ENCODE results near the gene DOK7.
"Not testable (repeated sequence)": the region's sequence is repeated elsewhere in the genome, so short reads cannot be mapped to it uniquely, and the experiment has no call there.

DOK7 gene

DNA sequence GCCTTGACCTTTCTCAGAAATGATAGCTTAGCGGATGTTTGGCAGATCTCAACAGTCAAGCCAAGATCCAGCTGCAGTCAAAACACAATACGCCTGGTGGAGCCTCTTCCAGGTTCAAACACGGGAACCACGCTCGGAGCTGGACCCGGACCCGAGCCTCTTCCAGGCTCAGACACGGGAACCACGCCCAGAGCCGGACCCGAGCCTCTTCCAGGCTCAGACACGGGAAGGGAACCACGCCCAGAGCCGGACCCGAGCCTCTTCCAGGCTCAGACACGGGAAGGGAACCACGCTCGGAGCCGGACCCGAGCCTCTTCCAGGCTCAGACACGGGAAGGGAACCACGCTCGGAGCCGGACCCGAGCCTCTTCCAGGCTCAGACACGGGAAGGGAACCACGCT, 48.5 kb downstream of the DOK7 start:
- DNase-seq = not testable (repeated sequence)

DNA sequence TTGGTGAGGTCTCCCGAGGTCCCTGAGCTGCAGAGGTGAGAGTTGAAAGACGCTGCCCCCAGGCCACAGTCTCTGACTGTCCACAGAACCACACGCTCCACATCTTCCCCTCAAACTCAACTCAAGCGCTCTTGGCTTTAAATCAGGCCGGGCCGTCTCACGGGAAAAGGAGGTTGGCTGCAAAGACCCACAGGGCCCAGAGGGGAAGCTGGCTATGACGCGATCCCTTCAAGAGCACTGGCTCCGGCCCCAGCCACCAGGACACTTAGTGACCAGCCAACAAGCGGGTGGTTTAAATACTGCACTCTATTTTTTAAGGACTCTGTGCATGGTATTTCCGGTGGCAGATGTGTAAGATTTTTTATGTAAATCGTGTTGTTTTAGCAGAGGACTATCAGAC, 49.2 kb downstream of the DOK7 start:
- DNase-seq = no peak

DNA sequence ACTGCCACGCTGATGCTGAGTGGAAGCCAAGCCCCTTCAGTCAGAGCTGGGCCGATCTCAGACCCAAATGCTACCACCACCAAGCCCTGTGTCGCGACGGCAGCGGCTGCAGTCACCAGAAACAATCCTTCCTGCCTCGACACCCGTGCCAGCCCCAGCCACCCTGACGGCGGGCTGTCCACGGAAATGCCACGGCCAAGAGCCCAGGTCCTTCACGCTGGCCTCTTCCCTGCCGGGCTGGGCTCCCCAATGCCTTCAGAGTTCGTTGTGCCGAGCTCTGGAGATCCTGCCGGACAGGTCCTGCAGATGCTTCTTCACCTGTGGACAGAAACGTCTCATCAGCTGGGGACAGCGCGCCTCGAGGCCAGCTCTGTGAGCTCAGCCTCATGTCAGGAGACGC, 49.6 kb downstream of the DOK7 start:
- no peak for DNase-seq

DNA sequence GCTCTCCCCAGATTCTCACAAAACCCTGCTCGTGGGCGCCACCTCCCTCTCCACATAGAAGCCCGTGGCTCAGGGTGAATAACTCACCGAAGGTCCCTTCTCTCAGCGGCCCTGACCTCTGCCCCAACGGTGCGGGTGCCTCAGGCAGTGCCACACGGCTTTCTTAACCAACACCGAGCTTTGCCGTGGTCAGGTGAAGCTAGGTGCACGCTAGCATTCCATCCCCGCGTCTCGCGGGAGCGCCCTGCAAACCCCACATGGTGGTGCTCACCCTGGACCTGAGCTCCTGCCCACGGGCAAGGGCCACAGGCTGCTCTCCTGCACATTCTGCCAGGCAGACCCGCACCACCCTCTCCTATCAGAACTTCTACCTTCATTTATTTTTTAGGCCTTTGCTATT, 50.7 kb downstream of the DOK7 start:
- DNase-seq = no peak

DNA sequence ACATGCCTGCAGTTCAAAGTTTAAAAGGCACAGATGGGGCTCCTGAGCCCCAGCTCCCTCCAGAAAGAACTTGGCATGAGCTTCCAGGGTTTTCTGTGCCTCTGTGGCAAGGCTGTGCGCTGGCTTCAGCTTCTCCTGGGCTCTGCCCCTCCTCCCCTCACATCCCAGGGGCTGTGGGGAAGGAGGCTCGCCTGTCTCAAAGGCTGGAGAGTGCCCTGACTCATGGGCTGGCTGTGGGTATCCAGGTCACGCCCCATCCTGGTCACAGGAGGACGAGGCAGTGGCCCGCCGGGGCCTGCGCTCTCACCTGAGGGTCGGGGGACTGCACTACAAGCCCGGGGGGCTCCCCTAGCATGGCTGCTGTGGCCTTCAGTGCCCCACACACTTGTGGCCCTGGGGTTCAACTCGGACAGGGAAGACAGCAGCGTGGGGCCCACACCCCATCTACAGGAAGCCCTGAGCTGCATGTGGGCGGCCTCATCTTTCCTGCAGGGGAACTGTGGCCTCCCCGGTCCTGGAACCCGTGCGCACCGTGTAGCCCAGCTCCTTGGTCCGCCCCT, 51.2 kb downstream of the DOK7 start:
- no peak for DNase-seq

DNA sequence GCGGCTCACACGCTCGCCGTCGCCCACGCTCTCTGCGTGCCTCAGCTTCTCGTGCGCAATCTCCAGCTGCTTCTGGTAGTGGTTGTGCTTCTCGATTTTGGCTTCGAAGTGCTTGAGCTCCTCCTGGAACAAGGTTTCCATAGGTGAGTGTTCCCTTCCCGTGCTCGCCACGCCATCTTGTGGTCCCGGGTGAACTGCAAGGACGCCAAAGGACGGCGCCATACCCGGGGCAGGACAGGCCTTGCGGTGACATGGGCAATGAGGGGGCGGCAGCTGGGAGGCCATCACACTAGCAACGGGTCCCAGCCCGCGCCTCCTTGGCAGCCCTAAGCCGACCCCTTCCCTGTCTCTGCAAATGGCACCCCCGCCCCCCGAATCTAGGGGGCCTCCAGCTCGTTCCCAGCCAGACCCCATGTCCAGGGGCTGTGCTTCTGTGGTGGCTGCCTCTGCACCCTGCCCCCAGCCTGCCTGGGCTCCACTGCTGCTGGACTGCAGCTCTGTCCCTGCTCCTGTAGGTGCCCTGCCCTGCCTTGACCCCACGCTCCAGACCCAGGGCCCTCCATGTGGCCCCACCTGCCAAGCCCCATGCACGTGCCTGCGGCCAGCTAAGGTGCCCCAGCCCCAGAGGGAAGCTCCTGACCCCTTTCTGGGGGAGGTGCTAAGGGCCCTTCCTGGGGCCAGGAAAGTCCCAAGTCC, 51.8 kb downstream of the DOK7 start:
- no peak for DNase-seq

DNA sequence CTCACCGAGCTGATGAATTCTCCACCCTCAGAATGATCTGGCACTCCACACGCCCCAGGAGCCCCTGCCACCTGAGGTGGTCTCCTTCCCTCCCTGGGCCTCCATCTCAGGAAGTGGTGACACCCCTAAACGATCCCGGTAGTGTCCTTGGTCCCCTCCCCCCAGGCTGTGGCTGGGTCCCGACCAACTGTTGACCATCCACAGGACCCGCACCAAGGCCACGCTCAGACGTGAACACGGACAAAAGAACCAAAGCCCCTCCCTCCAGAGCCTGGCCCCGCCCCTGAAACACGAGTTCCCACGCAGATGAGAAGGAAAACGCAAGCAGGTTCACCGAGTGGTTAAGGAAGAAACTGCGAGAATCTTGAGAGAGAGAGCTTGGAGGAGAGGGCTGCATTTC, 52.5 kb downstream of the DOK7 start:
- no peak for DNase-seq

DNA sequence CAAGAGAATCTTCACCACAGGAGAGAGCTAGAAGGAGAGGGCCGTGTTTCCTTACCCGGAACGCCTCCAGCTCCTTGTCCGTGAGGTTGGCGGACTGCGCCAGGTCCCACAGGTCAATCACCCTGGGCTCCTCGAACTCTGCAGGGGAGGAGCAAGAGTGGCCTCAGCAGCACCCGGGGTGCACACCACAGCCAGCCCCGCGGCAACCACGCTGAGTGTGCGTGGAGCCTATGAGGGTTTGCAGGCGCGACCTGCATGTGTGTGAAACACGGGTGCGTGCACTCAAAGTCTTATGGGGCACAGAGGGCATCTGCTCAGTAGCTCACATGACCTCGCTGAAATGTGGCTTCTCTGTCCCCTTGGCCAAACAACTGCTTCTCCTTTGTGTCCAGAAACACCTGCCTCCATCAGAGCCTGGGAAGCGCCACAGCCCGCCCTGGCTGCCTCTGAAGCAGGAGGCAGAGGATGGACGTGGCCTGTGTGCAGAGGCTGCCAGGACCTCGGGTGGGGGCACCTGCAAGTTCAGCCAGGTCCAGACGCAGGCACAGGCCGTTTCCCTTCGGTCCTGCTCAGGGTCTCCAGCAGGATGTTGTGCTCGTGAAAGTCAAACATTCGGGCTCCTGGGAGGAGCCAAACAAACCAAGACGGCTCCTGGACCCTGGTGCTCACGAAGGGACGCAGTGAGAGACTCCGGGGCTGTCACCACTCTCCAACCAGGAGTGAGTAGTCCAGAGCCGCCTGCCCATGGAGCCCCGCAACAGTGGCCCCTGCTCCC, 53.1 kb downstream of the DOK7 start:
- no peak for DNase-seq

DNA sequence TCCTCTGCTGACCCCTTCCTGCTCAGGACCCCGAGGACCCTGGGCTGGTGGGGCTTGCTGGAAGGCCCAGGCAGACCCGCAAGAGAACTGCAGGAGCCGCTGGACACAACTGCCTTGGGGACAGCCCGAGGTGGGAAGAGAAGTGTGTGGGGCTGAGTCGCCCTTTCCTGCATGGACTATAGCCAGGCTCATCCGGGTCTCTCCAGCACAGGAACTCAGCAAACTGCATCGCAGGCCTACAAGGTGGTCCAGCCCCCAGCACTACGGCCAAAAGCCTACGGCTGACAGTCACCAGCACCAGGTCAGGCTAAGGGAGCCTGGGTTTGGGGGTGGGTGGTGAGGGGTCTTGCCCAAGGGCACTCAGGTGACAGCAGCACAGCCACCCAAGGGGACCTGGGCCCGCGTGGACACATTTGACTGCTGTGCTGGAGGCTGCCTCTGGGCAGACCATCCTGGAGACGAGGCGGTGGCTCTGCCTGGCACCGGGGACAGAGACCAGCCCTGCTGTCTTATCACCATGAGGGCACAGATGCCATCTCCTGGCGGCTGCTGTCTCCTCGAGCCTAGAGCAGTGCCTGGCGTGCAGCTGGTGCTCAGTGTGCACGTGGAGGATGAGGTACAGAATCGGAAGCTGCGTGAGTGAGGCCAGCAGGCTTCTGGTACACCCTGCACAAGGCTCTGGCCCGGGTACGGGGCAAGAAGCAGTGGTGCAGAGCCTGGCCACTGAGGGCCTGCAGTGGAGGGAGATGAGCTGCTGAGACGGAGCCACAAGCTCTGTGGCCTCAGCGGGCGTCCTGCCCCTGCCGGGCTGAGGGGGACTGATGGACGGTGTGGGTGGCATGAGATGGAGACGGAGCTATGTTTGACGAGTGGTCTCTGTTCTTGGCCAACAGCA, 54.0 kb downstream of the DOK7 start:
- DNase-seq = no peak

DNA sequence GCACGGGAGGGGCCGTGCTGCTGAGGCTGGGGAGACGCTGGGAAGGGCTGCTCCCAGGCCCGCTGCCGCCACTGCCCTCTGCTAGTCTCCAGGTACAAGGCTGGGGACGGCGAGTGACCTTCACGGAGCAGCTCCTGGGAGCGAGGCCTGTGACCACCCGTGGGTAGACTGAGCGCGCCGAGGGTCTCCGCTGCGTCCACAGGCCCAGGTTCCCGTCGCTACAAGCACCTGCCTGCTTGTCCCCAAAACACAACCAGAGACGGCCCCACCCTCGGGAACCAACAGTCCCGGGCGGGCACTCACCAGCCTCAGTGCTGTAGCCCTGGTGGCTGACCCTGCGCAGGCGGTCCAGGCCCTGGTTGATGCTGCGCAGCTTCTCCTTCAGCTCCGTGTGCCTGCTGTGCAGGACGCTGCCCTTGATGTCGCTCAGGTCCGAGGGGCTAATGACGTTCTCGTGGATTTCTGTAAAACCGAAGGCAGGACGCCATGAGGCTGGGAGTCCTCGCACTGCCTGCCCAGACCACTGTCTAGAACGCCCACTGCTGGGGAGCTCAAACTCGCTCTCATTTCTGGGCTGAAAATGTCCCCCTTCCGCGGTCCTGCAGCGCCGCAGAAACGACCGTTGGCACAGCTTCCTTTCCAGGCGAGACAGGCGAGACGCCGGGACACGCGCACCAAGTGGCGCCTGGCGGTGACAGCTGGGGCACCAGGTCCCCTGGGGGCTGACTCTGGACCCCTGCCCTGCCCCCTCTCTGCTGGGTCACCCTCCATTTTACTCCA, 54.8 kb downstream of the DOK7 start:
- DNase-seq = no peak

DNA sequence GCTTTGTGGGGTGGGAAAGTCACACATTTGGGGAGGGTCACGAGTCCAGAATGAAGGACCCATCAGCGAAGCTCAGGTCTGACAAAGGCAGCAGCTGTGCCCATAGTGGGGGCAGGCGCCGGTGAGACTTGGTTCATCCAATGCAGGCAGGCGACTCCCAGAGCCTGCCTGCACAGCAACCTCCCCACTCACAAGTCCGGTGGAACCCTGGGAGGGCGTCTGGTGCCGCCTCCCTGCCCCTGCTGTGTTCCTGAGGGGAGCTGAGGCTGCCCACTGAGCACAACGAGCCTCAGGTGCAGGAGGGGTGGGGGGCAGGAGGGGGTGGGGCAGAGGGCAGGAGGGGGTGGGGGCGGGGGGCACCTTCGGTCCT, 55.4 kb downstream of the DOK7 start:
- DNase-seq = no peak

DNA sequence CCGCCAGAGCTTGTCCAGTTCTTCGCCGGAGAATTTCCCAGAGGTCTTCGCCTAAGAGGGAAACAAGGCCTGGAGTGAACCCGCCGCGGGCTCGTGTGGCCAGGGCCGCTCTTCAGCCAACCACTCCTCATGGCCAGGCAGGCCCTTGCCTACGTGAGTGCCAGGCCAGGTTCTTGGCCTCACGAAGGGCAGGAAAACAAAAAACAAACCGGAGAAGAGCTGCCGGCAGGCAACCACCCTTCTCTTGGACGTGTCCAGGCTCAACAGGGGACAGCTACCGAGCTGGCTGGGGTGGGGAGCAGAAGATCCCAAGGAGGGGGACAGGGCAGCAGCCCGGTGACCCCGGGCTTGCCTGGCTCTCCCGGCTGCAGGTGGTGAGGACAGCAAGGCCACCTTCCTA, 55.8 kb downstream of the DOK7 start:
- DNase-seq = no peak

DNA sequence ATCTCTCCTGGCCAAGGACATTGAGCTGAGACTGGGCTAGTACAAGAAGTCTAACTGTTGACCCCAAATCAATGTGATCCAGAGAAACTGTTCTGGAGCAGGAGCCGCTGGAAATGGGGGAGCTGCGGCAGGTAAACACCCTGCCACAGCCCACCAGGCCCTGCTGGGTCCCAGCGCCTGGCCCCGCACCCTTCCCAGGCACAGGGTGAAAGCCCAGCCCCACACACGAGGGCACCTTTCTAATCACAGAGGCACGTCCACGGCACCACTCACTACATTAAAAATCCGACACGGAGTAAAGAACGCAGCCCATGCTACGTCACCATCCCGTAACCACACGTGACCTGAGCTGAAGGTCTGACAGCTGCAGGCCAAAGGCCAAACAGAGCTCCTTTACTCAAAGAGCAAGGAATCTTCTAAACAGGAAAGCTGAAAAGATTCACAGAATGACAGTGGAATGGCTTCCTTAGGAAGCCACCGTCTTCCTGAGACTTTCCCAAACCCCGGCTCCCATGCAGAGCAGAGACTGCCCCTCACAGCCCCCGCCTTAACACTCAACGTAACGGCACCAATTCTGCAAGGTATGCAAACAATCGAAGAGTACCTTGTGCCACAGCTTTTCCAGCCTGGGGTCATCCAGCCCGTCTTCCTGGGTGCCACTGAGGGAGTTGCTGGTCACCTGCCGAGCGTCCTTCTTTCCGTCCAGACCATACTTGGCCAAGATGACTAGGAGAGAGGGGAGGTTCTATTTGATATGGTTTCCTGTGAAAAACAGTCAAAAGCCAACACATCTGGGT, 56.6 kb downstream of the DOK7 start:
- no peak for DNase-seq

DNA sequence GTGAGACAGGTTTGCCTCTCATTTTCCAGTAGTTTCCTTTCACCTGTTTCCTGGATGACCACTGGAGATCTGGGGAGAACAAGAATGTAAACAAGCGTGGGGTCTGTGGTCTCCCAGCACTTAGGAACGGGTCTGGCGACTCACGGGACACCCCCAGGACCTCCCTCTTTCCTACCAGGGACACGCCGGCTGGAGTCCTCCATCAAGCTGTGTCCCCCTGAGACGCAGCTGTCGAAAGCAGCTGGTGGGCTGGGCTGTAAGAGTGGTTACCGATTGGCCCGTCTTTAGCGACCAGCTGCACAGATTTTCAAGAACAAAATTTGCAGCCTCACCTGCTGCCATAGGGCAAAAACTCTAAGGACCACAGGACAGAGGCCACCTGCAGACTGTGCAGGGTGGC, 57.2 kb downstream of the DOK7 start:
- no peak for DNase-seq

DNA sequence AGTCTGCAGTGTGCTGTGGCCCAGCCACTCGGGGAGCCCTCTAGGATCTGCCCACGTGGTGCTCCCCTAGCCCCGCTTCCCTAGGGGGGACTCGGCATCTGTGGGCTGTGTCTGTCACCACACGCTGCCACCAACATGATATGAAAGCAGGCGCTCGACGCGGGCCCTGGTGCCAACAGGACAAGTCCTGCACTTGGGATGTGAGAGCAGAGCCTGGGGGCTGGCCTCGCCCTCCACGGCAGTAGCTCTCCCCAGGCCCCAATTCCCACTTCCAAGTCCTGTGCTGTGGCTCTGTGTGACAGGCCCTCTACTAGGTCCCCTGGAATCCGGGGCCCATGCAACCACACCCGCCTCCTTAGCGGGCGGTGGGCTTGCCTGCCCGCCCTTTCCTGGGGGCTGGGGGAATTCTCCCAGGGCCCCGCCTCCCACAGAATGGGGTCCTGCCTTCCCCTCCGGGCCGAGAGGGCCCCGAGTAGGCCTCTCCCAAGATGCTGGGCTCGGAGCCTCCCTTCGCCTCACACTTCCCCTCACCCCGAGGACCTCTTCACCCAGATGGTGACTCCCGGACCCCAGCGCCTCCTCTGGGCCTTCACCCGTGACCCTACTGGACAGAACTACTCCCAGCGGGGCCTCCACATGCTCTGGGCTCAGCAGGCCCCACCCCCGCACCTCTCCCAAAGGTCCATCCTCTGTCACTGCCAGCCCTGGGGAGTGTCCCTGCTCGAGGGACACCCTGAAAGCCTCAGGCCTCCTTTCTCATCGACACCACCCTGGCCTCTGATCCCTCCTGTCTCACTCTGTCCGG, 57.9 kb downstream of the DOK7 start:
- DNase-seq = no peak

DNA sequence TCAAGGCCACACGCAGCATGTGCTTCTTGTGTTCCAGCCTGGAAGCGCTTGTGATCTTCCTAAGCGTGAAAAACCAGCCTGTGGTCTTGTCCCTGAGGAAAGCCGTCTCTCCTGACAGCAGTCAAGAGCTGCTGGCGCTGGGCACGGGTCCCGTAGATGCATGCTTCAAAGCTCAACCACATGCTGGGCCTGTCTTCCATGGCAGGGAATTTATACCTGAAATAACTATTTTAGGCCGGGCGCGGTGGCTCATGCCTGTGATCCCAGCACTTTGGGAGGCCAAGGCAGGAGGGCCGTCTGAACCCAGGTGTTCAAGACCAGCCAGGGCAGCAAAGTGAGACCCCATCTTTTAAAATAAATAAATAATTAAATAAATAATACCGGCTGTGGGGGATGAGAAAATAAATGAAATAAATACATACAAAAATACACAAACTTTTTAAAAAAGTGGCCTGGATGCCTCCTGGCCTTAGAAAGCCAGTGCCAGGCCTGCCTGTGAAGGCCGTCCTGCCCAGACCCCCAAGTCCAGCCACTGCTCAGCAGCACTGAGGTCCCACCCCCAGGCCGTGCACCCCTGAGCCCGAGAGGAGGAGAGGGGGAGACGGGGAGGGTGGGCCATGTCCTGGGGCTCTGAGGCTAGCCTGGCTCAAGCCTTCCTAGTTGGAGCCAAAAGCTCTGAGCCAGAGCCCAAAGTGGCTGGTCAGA, 58.7 kb downstream of the DOK7 start:
- no peak for DNase-seq

DNA sequence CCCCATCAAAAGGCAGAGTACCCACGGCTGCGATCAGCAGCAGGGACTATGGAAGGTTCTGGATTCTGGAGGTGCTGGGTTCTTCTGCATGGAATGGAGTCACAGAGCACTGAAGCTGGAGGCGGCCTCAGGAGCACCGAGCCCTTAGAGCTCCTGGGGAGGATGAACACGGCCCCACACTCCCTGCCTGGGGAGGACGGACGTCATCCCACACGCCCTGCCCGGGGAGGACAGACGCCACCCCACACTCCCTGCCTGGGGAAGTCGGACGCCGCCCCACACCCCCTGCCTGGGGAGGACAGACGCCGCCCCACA, 59.2 kb downstream of the DOK7 start:
- no peak for DNase-seq

DNA sequence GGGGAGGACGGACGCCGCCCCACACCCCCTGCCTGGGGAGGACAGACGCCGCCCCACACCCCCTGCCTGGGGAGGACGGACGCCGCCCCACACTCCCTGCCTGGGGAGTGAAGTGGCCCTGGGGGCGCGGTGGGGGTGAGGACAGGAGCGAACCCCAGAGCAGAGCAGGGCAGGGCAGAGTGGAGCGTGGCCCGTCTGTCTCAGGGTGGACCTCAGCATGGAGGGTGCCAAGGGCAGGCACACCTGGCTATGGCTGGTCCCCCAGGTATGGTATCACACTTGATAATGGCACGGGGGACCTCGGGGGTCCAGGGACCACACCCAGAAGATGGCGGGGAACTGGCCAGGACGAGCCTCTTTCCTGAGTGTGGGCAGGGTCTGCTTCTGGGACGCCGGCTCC, 59.5 kb downstream of the DOK7 start:
- no peak for DNase-seq

DNA sequence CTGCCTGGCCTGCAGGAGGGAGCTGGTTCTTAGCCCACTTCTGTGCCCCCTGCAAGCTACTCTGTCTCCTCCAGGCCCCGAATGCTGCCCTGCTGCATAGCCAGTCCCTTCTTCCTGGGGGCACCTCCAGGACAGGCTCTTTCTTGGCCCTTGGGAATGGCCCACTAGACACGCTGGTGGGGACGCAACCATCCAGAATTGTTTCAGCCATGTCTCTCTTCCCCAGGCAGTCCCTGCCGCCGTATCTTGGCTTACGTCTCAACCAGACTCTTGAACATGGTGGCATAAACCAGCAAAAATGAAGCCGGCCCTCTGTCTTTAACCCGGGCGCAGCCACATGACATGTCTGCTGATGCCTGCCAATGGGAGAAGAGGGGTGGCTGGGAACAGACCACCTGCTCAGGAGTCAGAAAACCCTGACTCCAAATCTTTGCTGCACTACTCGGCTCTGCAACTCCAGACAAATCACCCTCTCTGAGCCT, 60.1 kb downstream of the DOK7 start:
- no peak for DNase-seq

DNA sequence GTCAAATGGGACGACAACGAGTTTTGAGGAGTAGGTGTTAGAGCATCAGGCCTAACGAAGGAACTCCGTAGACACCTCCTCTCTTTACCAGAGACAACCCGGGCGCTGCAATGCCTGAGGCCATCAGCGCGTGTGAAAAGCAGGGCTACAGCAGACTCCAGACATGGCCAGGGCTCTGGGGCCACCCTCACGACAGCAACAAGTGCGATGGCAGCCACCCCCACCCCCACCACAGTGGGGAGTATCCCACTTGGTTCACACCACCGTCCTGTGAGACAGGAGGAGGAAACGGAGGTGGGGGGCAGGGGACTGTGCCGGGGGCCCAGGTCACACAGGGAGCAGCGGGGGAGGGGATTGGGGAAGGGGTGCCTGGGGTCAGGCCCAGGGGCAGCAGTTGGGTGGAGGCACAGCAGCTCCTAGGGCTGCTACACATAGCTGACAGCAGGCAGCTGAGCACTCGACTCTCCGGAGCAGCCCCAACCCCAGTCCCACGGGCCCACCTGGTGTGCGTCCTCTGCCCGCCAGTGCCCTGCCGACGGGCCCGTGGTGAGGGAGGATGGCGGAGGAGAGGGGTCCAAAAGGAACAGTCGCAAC, 60.6 kb downstream of the DOK7 start:
- DNase-seq = no peak
